NCI-H524 (cell line): ENCODE data around the gene OVOL2.

Experiments
- DNase-seq, 2 experiments: peaks; one replicate each; lab custom pipeline; 2025; lab: John Stamatoyannopoulos, UW

The OVOL2 gene

GRCh38 chr20:17985388-17986018, 72.2 kb downstream of the OVOL2 start:
- no peak for DNase-seq

- no peak for DNase-seq
Measured at GRCh38 chr20:17976305-17976704, 81.4 kb downstream of the OVOL2 start.
